ENCODE results near the gene NEK1. TPM values are rescaled to one million over a fixed set of nuclear protein-coding genes. Genes with fewer than 3 reads are reported as not detected.

Gene NEK1
- polyA plus RNA-seq, 1 of the 3 experiments (the other 2 are of a cell fraction) = 2.0 TPM

DNA sequence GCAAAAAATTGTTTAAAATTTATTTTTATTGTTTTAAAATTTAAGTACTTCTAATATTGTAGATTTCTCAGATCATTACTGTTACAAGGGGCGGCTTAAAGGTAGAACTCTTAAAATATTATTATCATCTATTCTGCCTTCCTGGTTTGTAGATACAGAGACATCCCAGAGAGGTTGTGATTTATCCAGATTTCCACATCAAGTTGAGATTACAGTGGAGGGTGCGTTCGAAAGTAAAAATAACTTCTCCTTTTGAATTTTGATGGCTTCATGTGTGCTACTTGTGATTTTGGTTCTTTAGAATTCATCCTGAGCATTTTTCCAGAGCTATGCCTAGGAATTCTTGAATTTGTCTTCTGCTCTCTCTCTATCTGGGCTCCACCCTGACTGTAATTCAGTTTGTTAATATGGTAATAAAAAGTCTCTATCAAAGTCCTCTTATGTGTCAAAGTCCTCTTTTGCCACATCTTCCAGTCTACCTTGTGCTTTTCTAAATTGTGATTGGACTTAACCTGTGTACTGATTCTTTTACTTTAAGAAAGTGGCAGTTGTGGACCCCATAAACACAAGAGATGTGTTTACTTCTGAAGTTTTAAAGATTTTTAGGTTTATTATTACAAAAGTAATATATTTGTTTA, 45.2 kb upstream of the NEK1 start:
- TF ChIP-seq IRF3 (IDR thresholded peaks at IDR 0.05; ENCODE audit: low read depth, low read length) (no peak), ELF1 (IDR thresholded peaks at IDR 0.05) (no peak), EZH2phosphoT487 (IDR thresholded peaks at IDR 0.05; ENCODE audit: borderline replicate concordance, low read depth) (no peak), RFX5 (IDR thresholded peaks at IDR 0.05; ENCODE audit: low read length) (no peak), TCF12 (IDR thresholded peaks at IDR 0.05) (no peak)
- TF ChIP-seq, protein P1, sequence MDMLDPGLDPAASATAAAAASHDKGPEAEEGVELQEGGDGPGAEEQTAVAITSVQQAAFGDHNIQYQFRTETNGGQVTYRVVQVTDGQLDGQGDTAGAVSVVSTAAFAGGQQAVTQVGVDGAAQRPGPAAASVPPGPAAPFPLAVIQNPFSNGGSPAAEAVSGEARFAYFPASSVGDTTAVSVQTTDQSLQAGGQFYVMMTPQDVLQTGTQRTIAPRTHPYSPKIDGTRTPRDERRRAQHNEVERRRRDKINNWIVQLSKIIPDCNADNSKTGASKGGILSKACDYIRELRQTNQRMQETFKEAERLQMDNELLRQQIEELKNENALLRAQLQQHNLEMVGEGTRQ (IDR thresholded peaks at IDR 0.05; ENCODE audit: borderline replicate concordance, low read depth, low read length) = no peak
- WGBS (ENCODE audit: low lambda C conversion rate) = 100% methylated on average over 3 of the region's 3 CpGs
- Histone ChIP-seq H3K9ac (no peak overlapping the region), H3K9me3 (no peaks in the 10 kb centered on the region), H3F3A (replicated peaks; ENCODE audit: insufficient read depth) (peaks cover 36% of the 10 kb centered on the region), H4K20me1 (ENCODE audit: insufficient read depth) (no peaks in the 10 kb centered on the region), H3K36me3 (replicated peaks in 1 of 2; ENCODE audit: control insufficient read depth in 1 of 2, insufficient read depth in 2 of 2, low read length in 1 of 2) (peaks cover 0 to 3% of the 10 kb centered on the region in 2 experiments), H3K27ac (ENCODE audit: low read depth in 2 of 2, low read length in 1 of 2) (no peak overlapping the region), H2AFZ (ENCODE audit: low read depth) (no peak overlapping the region), H3K4me3 (ENCODE audit: low read depth in 2 of 2, low read length in 1 of 2) (no peak overlapping the region), H3K27me3 (ENCODE audit: insufficient read depth) (no peaks in the 10 kb centered on the region), H3K4me1 (ENCODE audit: control insufficient read depth in 1 of 2, insufficient read depth in 2 of 2, low read depth in 1 of 2, low read length in 1 of 2) (peaks cover 13 to 20% of the 10 kb centered on the region in 2 experiments; a peak in 2 of 4 replicates), H3K9me2 (no peaks in the 10 kb centered on the region), H3K4me2 (no peak overlapping the region), H3K79me2 (ENCODE audit: insufficient read depth) (peaks cover 76% of the 10 kb centered on the region)
- POLR2A ChIA-PET = no interaction called here
- CTCF ChIA-PET = interaction anchor here (0.6 kb wide), 2 partner anchors 49 to 50 kb away, joined by 3 read pairs; no protein-coding TSS in a partner anchor
- no peak for DNase-seq

DNA sequence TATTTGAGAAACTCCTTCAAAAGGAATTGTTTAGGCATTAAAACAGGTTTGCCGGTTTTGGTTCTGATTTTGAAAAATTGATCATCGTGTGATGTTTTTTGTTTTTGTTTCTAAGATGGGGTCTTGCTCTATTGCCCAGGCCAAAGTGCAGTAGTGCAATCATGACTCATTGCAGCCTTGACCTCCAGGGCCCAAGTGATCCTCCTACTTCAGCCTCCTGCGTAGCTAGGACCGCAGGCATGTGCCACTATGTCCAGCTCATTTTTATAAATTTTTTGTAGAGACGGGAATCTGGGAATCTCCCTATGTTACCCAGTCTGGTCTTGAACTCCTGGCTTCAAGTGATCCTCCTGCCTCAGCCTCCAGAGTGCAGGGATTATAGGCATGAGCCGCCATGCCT, 43.0 kb upstream of the NEK1 start:
- peaks cover 75% of the 10 kb centered on the region for H3K79me2 ChIP-seq (ENCODE audit: insufficient read depth)

More for the DNA sequence above, 43.0 kb upstream of the NEK1 start:
- Histone ChIP-seq H3K9ac (no peak overlapping the region), H3K4me1 (ENCODE audit: control insufficient read depth in 1 of 2, insufficient read depth in 2 of 2, low read depth in 1 of 2, low read length in 1 of 2) (peaks cover 8 to 10% of the 10 kb centered on the region in 2 experiments; a peak in 2 of 4 replicates), H2AFZ (ENCODE audit: low read depth) (no peak overlapping the region), H3K27me3 (ENCODE audit: insufficient read depth) (no peaks in the 10 kb centered on the region), H4K20me1 (ENCODE audit: insufficient read depth) (no peaks in the 10 kb centered on the region), H3K27ac (ENCODE audit: low read depth in 2 of 2, low read length in 1 of 2) (no peak overlapping the region), H3K9me2 (no peaks in the 10 kb centered on the region), H3K9me3 (no peaks in the 10 kb centered on the region), H3K36me3 (replicated peaks in 1 of 2; ENCODE audit: control insufficient read depth in 1 of 2, insufficient read depth in 2 of 2, low read length in 1 of 2) (peaks cover 0 to 9% of the 10 kb centered on the region in 2 experiments), H3K4me2 (no peak overlapping the region), H3F3A (replicated peaks; ENCODE audit: insufficient read depth) (peaks cover 21% of the 10 kb centered on the region), H3K4me3 (ENCODE audit: low read depth in 2 of 2, low read length in 1 of 2) (no peak overlapping the region)
- no peak for DNase-seq
- POLR2A ChIA-PET = interaction anchor here (0.6 kb wide), 1 partner anchor 490 kb away, joined by 3 read pairs; no protein-coding TSS in a partner anchor
- TF ChIP-seq, protein P2, sequence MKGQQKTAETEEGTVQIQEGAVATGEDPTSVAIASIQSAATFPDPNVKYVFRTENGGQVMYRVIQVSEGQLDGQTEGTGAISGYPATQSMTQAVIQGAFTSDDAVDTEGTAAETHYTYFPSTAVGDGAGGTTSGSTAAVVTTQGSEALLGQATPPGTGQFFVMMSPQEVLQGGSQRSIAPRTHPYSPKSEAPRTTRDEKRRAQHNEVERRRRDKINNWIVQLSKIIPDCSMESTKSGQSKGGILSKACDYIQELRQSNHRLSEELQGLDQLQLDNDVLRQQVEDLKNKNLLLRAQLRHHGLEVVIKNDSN (IDR thresholded peaks at IDR 0.05; ENCODE audit: borderline replicate concordance, low read depth) = no peak
- TF ChIP-seq TEAD4 (IDR thresholded peaks at IDR 0.05; ENCODE audit: borderline replicate concordance, insufficient read depth) = no peak
- TF ChIP-seq EP300 (IDR thresholded peaks at IDR 0.05; ENCODE audit: borderline replicate concordance in 1 of 2, low read depth in 1 of 2, low read length in 1 of 2) = no peak
- TF ChIP-seq POLR2AphosphoS5 (IDR thresholded peaks at IDR 0.05; ENCODE audit: low read depth, low read length) = no peak
- no peak for TF ChIP-seq IRF3 (IDR thresholded peaks at IDR 0.05; ENCODE audit: low read depth, low read length)
- TF ChIP-seq FOSL2 (IDR thresholded peaks at IDR 0.05; ENCODE audit: borderline replicate concordance, low read depth) = no peak
- TF ChIP-seq NFIC (IDR thresholded peaks at IDR 0.05; ENCODE audit: borderline replicate concordance) = no peak
- TF ChIP-seq, protein P3, sequence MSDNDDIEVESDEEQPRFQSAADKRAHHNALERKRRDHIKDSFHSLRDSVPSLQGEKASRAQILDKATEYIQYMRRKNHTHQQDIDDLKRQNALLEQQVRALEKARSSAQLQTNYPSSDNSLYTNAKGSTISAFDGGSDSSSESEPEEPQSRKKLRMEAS (IDR thresholded peaks at IDR 0.05; ENCODE audit: low read depth) = no peak
- no peak for TF ChIP-seq JUND (IDR thresholded peaks at IDR 0.05)
- TF ChIP-seq ELF1 (IDR thresholded peaks at IDR 0.05) = no peak
- no peak for TF ChIP-seq MEF2A (IDR thresholded peaks at IDR 0.05; ENCODE audit: borderline replicate concordance, low read depth)
- TF ChIP-seq TCF12 (IDR thresholded peaks at IDR 0.05) = no peak
- CTCF ChIA-PET = interaction anchor here (0.7 to 1.0 kb wide), 2 partner anchors 36 to 43 kb away, joined by 3 to 4 read pairs; partner anchors contain the start of gene NEK1
- WGBS (ENCODE audit: low lambda C conversion rate) = 93% methylated on average over 6 of the region's 6 CpGs
